ENCODE results near the gene ARMC9. TPM values are rescaled to one million over a fixed set of nuclear protein-coding genes. Genes with fewer than 3 reads are reported as not detected.

The ARMC9 gene
- total and polyA plus RNA-seq, 7 donors, result 2.4 to 95.3 (median 24.3) TPM

DNA sequence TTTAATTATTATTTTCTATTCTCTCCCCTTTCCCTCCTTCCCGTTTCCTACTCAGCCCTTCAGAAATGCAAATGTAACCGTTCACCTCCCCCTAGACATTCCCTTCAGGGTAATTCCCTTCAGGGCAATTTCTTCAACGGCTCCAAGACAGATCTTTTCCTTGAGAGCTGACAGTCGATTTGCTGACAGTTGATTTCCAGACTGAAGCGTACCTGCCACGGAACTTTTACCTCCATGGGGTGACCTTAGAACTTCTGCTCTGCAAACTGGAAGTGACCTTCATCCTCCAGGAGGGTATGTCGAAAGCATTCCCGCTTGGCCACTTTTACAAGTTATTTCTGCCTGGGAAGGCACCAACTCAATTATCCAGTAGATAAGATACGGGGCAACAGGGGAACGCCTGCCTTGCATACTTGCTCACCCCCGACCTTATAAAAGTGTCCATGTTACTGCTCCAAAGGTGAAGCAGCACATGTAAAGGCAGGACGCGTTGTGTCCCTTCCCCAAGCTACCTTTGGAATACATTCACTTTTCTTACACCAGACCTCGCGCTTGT, 215.6 kb downstream of the ARMC9 start:
- Histone ChIP-seq H3K4me3 (no peak overlapping the region), H3K27me3 (no peaks in the 10 kb centered on the region), H3K27ac (no peak overlapping the region), H3K4me1 (peaks cover 0 to 15% (median 13%) of the 10 kb centered on the region in 4 donors), H3K9me3 (no peaks in the 10 kb centered on the region), H3K36me3 (no peaks in the 10 kb centered on the region)
- TF ChIP-seq, protein P1, sequence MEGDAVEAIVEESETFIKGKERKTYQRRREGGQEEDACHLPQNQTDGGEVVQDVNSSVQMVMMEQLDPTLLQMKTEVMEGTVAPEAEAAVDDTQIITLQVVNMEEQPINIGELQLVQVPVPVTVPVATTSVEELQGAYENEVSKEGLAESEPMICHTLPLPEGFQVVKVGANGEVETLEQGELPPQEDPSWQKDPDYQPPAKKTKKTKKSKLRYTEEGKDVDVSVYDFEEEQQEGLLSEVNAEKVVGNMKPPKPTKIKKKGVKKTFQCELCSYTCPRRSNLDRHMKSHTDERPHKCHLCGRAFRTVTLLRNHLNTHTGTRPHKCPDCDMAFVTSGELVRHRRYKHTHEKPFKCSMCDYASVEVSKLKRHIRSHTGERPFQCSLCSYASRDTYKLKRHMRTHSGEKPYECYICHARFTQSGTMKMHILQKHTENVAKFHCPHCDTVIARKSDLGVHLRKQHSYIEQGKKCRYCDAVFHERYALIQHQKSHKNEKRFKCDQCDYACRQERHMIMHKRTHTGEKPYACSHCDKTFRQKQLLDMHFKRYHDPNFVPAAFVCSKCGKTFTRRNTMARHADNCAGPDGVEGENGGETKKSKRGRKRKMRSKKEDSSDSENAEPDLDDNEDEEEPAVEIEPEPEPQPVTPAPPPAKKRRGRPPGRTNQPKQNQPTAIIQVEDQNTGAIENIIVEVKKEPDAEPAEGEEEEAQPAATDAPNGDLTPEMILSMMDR (IDR thresholded peaks at IDR 0.05), result no peak
- no peak for DNase-seq
- WGBS, 2 donors, result 21 to 62% methylated on average over 15 of the region's 15 CpGs
- intact Hi-C loops (cut with DNase I), result loop anchor here (2.0 kb wide), 3 partner anchors 39 to 311 kb away; no protein-coding TSS in a partner anchor

DNA sequence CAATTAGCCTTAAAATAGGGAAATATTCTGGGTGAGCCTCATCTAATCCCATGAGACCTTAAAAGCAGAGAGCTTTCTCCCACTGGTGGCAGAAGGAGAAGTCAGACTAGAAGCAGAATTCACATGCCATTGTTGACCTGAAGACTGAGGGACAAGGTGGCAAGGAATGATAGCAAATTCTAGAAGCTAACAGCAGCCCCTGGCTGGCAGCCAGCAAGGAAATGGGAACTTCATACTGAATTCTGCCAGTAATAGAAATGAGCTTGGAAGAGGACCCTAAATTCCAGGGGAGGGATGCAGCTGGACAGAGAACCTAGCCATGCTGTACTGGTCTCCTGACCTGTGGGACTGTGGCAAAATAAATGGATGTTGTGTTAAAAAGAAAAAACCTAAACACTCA, 216.6 kb downstream of the ARMC9 start:
- no peak for DNase-seq
- intact Hi-C loops (cut with DNase I), result no loop called here
- no peaks in the 10 kb centered on the region for H3K27me3 ChIP-seq
- no peaks in the 10 kb centered on the region for H3K9me3 ChIP-seq
- TF ChIP-seq POLR2AphosphoS5 (IDR thresholded peaks at IDR 0.05), result no peak
- TF ChIP-seq EP300 (IDR thresholded peaks at IDR 0.05), result no peak
- TF ChIP-seq, protein P1 (IDR thresholded peaks at IDR 0.05), result no peak
- no peak for TF ChIP-seq POLR2A (IDR thresholded peaks at IDR 0.05)
- H3K27ac ChIP-seq, result no peak overlapping the region
- H3K4me3 ChIP-seq, result no peak overlapping the region
- H3K4me1 ChIP-seq, result peaks cover 0 to 15% (median 13%) of the 10 kb centered on the region in 4 donors
- no peaks in the 10 kb centered on the region for H3K36me3 ChIP-seq

DNA sequence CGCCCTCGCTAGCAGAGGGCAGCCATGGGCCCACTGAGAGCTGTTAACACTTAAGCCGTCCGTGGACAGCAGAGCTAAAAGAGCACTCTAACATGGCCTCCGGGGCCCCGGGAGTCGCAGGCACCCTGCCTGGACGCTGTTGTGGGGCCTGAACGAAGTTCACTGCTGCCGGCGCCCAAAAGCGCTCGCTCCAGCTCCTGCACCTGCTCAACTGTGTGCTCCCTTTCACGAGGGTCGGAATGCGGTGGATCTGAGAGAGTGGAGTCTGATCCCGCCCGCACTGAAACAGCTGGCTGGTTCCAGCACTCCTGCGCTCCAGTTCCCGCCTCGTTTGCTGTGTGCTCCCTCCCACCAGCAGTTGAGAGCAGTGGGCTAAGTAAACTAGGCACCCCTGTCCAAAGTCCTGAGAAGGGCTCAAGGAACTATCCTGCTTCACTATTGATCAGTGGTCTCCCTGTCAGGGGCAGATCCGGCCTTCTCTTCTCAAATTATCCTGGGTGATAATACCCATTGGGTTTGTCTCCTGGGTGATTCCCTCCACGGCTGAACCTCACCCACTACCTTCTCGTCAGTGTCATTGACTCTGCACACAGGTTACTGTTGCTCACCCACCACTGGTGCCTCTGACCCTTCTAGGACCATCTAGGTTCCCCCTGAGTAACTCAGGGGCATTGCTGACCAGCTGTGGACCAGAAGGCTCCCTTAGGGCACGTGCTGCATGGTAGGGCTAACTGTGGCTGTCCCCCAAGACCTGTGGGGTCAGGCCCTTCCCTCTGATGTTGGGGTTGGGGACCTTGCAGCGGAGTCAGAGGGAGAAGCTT, 220.6 kb downstream of the ARMC9 start:
- no peaks in the 10 kb centered on the region for H3K36me3 ChIP-seq
- no peaks in the 10 kb centered on the region for H3K4me1 ChIP-seq
- 85 to 90% methylated on average over 26 of the region's 26 CpGs for WGBS, 2 donors
- intact Hi-C loops (cut with DNase I), result no loop called here
- no peak for DNase-seq
- no peaks in the 10 kb centered on the region for H3K27me3 ChIP-seq
- TF ChIP-seq EP300 (IDR thresholded peaks at IDR 0.05) (no peak), POLR2AphosphoS5 (IDR thresholded peaks at IDR 0.05) (no peak), POLR2A (IDR thresholded peaks at IDR 0.05) (no peak)
- TF ChIP-seq, protein P1 (IDR thresholded peaks at IDR 0.05), result no peak
- no peak overlapping the region for H3K27ac ChIP-seq
- H3K9me3 ChIP-seq, result no peaks in the 10 kb centered on the region
- no peak overlapping the region for H3K4me3 ChIP-seq

DNA sequence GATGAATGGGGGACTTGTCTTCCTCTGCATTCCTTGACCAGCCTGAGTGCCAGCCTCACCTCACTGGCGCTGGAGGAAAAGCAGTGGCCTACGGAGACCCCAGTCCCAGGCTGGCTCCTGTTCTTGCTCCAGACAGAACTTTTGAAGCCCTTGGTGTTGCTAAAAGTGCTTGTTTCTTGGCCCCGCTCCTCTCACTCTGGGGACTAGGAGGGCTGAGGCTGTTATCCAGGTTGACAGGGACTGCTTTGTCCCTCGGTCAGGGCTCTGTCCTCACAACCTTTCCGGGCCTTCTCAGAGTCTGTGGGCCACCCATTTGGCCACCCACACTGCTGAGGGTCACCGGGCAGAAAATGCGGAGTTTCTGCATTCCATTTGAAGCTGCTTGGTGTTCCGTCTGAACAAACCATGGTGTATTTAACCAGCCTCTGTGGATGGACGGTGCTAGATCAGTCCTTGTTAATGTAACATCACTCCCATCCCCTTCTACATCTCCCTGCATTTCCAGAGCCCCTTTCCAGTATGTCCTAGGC, 222.7 kb downstream of the ARMC9 start:
- WGBS, 2 donors, result 89 to 92% methylated on average over 9 of the region's 9 CpGs
- no peaks in the 10 kb centered on the region for H3K4me1 ChIP-seq
- no peak overlapping the region for H3K27ac ChIP-seq
- H3K27me3 ChIP-seq, result no peaks in the 10 kb centered on the region
- TF ChIP-seq POLR2AphosphoS5 (IDR thresholded peaks at IDR 0.05), result no peak
- TF ChIP-seq, protein P1 (IDR thresholded peaks at IDR 0.05), result no peak
- TF ChIP-seq POLR2A (IDR thresholded peaks at IDR 0.05), result no peak
- no peak for TF ChIP-seq EP300 (IDR thresholded peaks at IDR 0.05)
- no peaks in the 10 kb centered on the region for H3K36me3 ChIP-seq
- H3K9me3 ChIP-seq, result no peaks in the 10 kb centered on the region
- H3K4me3 ChIP-seq, result no peak overlapping the region
- intact Hi-C loops (cut with DNase I), result no loop called here
- no peak for DNase-seq
